ENCODE measurements around the gene DEDD.

- TF ChIP-seq SP1 (IDR thresholded peaks at IDR 0.05) (no peak), TARDBP (IDR thresholded peaks at IDR 0.05) (no peak), FOXM1 (IDR thresholded peaks at IDR 0.05; ENCODE audit: borderline replicate concordance) (no peak), BHLHE40 (IDR thresholded peaks at IDR 0.05; ENCODE audit: borderline replicate concordance) (no peak), HDGF (IDR thresholded peaks at IDR 0.05; ENCODE audit: borderline replicate concordance) (no peak), FOXK2 (IDR thresholded peaks at IDR 0.05) (no peak), CTBP1 (IDR thresholded peaks at IDR 0.05; ENCODE audit: borderline replicate concordance) (no peak)
These were observed 43.1 kb downstream of the DEDD start, which contains the start of gene NECTIN4 for GRCh38 chr1:161089251-161089924.
